OCI-M2 (cell line): Measurements from ENCODE around the gene NAALADL2.
"Not testable (repeated sequence)": the region's sequence is repeated elsewhere in the genome, so short reads cannot be mapped to it uniquely, and the experiment has no call there.

Source experiments
- DNase-seq: peaks from one replicate; lab custom pipeline; 2025; ENCODE audit not compliant: unreplicated experiment; lab: John Stamatoyannopoulos, UW

Gene NAALADL2

GRCh38 chr3:175121225-175121624, 262.1 kb downstream of the NAALADL2 start:
- no peak for DNase-seq

- DNase-seq, result no peak
Observed at GRCh38 chr3:175127075-175127662, 268.0 kb downstream of the NAALADL2 start.

GRCh38 chr3:175129126-175129525, 270.0 kb downstream of the NAALADL2 start:
- no peak for DNase-seq

DNA sequence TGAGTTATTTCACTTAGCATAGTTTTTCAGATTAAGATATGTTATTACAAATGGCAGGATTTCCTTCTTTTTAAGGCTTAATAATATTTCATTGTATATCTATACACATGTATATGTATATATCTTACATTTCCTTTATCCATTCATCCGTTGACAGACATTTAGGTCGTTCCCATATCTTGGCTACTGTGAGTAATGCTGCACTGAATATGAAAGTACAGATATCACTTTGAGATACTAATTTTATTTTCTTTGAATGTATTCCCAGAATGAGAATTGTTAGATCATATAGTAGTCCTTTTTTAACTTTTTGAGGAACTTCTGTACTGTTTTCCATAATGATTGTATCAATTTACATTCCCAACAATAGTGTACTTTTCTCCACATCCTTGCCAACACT, 270.4 kb downstream of the NAALADL2 start:
- DNase-seq, result no peak

GRCh38 chr3:175131866-175132265, 272.7 kb downstream of the NAALADL2 start:
- not testable (repeated sequence) for DNase-seq

- not testable (repeated sequence) for DNase-seq
Observed at GRCh38 chr3:175132706-175133105, 273.6 kb downstream of the NAALADL2 start.

- DNase-seq, result no peak
Observed at GRCh38 chr3:175144368-175144767, 285.2 kb downstream of the NAALADL2 start.

- no peak for DNase-seq
Observed at GRCh38 chr3:175146258-175146657, 287.1 kb downstream of the NAALADL2 start.

- DNase-seq, result no peak
Observed at GRCh38 chr3:175149675-175150074, 290.5 kb downstream of the NAALADL2 start.

- DNase-seq, result no peak
Observed at GRCh38 chr3:175150812-175151401, 291.8 kb downstream of the NAALADL2 start.

GRCh38 chr3:175153595-175153994, 294.5 kb downstream of the NAALADL2 start:
- no peak for DNase-seq

DNA sequence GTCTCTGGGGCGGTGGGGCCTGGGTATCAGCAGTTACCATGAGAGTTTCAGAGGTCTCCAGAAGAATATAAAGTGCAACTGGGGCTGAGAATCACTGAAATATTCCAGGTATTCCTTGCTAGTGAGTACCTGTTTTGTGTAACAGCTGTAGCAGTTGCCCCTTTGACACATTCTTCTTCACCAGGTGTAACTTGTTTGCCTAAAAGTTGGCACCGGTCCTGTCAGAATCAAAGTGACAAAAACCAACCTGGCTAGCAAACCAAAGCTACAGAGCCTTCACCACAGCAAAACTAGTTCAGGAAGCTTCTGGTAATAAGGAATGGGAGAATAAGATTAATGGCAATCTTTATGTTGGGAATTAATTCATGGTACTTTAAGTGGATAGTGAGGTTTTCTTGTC, 296.0 kb downstream of the NAALADL2 start:
- DNase-seq, result no peak

- no peak for DNase-seq
Observed at GRCh38 chr3:175159202-175159601, 300.1 kb downstream of the NAALADL2 start.

DNA sequence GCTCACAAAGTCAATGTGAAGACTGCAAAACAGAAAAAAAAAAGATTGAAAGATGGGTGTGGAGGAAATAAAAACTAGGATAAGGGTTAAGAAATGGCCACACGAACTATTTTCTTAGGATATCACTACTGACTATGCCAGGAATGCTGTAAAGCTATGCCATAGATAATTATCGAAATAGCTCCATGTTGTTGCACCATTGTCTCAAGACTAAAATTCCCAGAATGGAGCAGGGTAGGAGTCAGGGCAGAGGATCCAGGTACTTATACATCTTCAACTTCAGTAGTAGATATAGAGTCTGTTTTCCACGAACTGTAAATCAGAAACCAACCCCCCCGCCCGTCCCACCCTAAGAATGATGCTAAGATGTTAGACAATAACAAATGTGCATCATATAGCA, 302.2 kb downstream of the NAALADL2 start:
- DNase-seq, result no peak

GRCh38 chr3:175163686-175164085, 304.6 kb downstream of the NAALADL2 start:
- DNase-seq, result no peak

GRCh38 chr3:175173117-175173516, 314.0 kb downstream of the NAALADL2 start:
- not testable (repeated sequence) for DNase-seq

- DNase-seq, result no peak
Observed at GRCh38 chr3:175176556-175176955, 317.4 kb downstream of the NAALADL2 start.

- no peak for DNase-seq
Observed at GRCh38 chr3:175179055-175179454, 319.9 kb downstream of the NAALADL2 start.

DNA sequence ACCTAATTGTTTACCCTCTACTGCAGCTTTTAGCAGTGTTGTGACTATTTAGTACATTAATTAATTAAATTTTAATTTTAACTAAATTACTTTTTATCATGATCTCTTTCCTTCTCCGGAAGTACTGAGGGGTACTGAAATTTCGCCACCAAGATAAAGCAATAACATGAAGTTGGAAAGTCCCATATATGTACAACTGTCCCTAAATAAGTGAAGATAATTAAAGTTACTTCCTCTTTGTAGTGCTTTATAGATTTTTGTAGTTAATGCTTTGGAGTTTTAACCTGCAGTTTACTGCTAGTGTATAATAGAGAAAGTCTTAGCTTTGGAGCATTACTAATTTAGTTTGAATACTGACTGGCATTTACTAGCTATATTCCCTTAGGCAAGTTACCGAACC, 325.3 kb downstream of the NAALADL2 start:
- no peak for DNase-seq

DNA sequence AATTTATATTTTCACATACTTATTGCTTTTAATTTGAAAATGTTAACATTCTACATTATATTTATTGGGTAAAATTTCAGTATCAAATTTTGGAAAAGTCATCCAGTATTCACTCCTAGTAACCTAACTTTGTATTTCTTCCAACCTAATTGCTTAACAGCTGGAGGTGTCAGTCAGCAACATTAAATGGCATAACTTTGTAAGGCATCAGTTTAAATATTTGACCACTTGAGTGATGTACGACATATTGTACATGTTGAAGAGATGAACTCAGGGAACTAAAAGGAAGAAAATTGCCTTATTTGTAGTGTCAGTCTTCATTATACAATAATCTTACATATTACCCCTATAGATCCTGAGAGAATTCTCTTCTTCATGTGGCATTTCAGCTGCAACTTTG, 326.8 kb downstream of the NAALADL2 start:
- DNase-seq, result no peak

DNA sequence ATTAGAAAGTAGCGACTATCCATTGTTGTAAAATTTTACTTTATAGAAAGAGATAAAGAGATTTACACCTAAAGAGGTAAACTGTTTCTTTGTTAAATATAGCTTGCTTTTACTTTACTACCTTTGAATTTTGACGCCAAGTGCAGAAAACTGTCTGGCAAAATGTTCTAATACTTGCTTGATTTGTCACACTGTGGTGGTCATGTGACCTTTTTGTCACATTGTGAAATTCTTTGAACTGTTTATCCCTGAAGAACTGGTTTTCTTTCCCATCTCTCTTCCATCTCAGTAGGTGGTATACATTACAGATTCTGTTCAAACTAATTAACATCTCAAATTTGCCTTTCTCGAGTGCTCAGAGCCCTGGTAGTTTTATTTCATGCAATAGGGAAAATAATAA, 327.4 kb downstream of the NAALADL2 start:
- DNase-seq, result no peak

GRCh38 chr3:175187586-175187985, 328.5 kb downstream of the NAALADL2 start:
- DNase-seq, result no peak

DNA sequence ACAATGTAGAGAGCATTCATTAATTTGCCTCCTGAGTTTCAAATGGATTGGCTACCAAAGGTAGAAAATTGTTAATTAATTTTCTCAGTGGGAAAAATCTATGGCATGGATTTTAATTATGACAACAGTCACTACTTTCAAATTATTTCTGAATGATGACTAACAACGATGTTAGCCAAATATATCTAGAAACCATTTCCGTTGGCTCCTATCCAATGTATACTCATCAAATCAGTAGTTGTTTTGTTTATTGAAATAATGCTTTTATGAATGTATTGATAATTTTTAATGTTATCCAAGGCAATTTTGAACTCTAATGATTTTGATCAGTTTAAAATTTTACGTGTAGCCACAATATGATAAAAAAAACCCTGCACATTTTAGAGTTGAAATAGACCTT, 333.4 kb downstream of the NAALADL2 start:
- DNase-seq, result no peak
